ENCODE results near the gene PTPRK. TPM values are rescaled to one million over a fixed set of nuclear protein-coding genes. Genes with fewer than 3 reads are reported as not detected.

PTPRK gene
- total RNA-seq, 1 experiment from 2014 or later = 34.2 TPM

GRCh38 chr6:128414943-128415342, 105.5 kb downstream of the PTPRK start:
- Histone ChIP-seq H3K9me2 (ENCODE audit: insufficient read depth) (no peaks in the 10 kb centered on the region), H3K4me1 (ENCODE audit: control insufficient read depth in 1 of 2, insufficient read depth in 2 of 2, low read length in 2 of 2) (no peaks in the 10 kb centered on the region), H3K4me3 (replicated peaks in 1 of 2; ENCODE audit: low read depth in 1 of 2, low read length in 2 of 2) (no peak overlapping the region), H2AFZ (ENCODE audit: low read depth, low read length, poor library complexity, severe bottlenecking) (no peak overlapping the region), H3K36me3 (ENCODE audit: control insufficient read depth in 1 of 2, insufficient read depth in 2 of 2, low read length in 2 of 2) (no peaks in the 10 kb centered on the region), H3K27ac (ENCODE audit: low read depth, low read length) (no peak overlapping the region), H3K9ac (ENCODE audit: low read length) (no peak overlapping the region), H3K27me3 (ENCODE audit: insufficient read depth, low read length) (no peaks in the 10 kb centered on the region), H3K4me2 (ENCODE audit: low read length) (no peak overlapping the region), H3K79me2 (ENCODE audit: insufficient read depth, low read length) (no peaks in the 10 kb centered on the region), H4K20me1 (ENCODE audit: insufficient read depth) (no peaks in the 10 kb centered on the region), H3K9me3 (ENCODE audit: control insufficient read depth in 1 of 2, insufficient read depth in 1 of 2, low read depth in 1 of 2, low read length in 2 of 2) (no peaks in the 10 kb centered on the region)
- ChIA-PET CTCF (no interaction called here), RAD21 (ENCODE audit: low non-redundant PET in 1 of 2, low total read pairs in 2 of 2, uncharacterized antibody in 2 of 2, unreplicated experiment in 2 of 2) (no interaction called here), POLR2A (no interaction called here)
- ATAC-seq = no peak
- TF ChIP-seq SP1 (IDR thresholded peaks at IDR 0.05; ENCODE audit: low read depth) (no peak), FOSL1 (IDR thresholded peaks at IDR 0.05; ENCODE audit: low read depth) (no peak), SRF (IDR thresholded peaks at IDR 0.05; ENCODE audit: low read depth) (no peak), POLR2AphosphoS5 (IDR thresholded peaks at IDR 0.05; ENCODE audit: low read depth, low read length) (no peak), POLR2A (IDR thresholded peaks at IDR 0.05; ENCODE audit: borderline replicate concordance, extremely low read depth, insufficient read depth, insufficient read length) (no peak), RAD21 (IDR thresholded peaks at IDR 0.05; ENCODE audit: low read depth) (no peak), EZH2 (IDR thresholded peaks at IDR 0.05) (no peak), ZFX (IDR thresholded peaks at IDR 0.05) (no peak), YY1 (IDR thresholded peaks at IDR 0.05; ENCODE audit: extremely low read depth, insufficient replicate concordance, low read depth, low read length) (no peak), CEBPB (IDR thresholded peaks at IDR 0.05; ENCODE audit: low read depth) (no peak), JUND (IDR thresholded peaks at IDR 0.05) (no peak), CTCF (IDR thresholded peaks at IDR 0.05 in 2 of 3, conservative IDR thresholded peaks at IDR 0.05 in 1 of 3; ENCODE audit: borderline replicate concordance in 1 of 3, insufficient read depth in 1 of 3, low read depth in 2 of 3, low read length in 2 of 3) (no peak), ELF1 (IDR thresholded peaks at IDR 0.05; ENCODE audit: borderline replicate concordance, low read depth) (no peak), MAX (IDR thresholded peaks at IDR 0.05) (no peak), SIN3A (IDR thresholded peaks at IDR 0.05; ENCODE audit: low read depth) (no peak), ZBTB33 (IDR thresholded peaks at IDR 0.05; ENCODE audit: extremely low read depth, insufficient replicate concordance, low read length) (no peak), ZNF274 (IDR thresholded peaks at IDR 0.05; ENCODE audit: low read depth, low read length) (no peak), ATF3 (IDR thresholded peaks at IDR 0.05) (no peak), CBX3 (IDR thresholded peaks at IDR 0.05; ENCODE audit: low read depth) (no peak)
- no peak for DNase-seq (ENCODE audit: low read depth, low spot score)
- intact Hi-C loops (cut with micrococcal nuclease) = no loop called here
- no TSS peak for BruUV-seq (replicated peaks)
